Measurements from ENCODE around the gene BICD1.

Gene BICD1

GRCh38 chr12:32100361-32100760 lies 6.3 kb upstream of the BICD1 start:
- DNase-seq, result no peak
- intact Hi-C loops (cut with DNase I), result loop anchor here (5.0 kb wide), 1 partner anchor 373 kb away; the partner anchor contains the start of gene AMN1

GRCh38 chr12:32100888-32101287 lies 5.8 kb upstream of the BICD1 start:
- intact Hi-C loops (cut with DNase I), result loop anchor here (5.0 kb wide), 1 partner anchor 374 kb away; the partner anchor contains the start of gene AMN1
- no peak for DNase-seq

DNA sequence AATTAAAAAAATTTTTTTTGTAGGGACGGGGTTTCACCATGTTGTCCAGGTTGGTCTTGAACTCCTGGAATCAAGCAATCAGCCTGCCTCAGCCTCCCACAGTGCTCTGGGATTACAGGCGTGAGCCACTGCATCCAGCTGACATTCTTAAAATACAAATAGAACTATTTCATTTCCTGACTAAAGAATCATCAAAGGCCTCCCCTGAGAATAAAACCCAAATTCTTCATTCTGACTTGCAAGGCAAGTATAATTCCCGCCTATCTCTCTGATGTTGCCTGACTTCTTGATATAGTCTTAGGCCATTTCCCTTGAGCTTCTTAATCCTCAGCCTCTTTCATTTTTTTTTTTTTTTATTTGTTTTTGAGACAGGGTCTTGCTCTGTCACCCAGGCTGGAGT lies 4.4 kb upstream of the BICD1 start:
- DNase-seq, result no peak
- intact Hi-C loops (cut with DNase I), result loop anchor here (5.0 kb wide), 1 partner anchor 375 kb away; the partner anchor contains the start of gene AMN1

DNA sequence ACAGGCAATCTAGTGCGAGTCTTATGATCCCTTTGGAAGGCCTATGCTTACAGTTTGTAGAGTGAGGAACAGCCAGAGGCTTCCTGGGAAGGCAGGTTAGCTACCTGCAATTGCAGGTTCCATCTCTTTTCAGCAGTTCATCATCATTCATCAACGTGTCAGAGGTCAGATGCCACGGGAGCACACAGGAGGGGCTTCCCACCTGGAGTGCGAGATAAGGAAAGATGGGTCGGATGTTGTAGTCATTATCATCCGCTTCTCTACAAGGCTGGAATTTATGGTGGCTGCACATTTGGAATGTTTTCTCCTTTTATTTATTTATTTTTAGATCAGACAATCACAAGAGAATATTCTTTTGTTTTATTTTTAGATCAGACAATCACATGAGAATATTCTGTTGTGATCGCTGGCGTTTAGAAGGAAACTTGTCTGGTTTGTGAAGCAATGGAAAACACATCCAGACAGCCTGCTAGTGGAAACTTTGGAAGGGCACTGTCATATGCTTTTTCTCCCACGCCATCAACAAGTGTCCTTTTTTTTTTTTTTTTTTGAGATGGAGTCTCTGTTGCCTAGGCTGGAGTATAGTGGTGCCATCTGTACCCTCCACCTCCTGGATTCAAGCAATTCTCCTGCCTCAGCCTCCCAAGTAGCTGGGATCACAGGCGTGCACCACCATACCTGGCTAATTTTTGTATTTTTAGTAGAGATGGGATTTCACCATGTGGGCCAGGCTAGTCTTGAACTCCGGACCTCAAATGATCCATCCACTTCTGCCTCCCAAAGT lies 1.9 kb upstream of the BICD1 start:
- DNase-seq, result no peak
- intact Hi-C loops (cut with DNase I), result loop anchor here (5.0 kb wide), 1 partner anchor 377 kb away; the partner anchor contains the start of gene AMN1

- intact Hi-C loops (cut with DNase I), result no loop called here
- peak in 6 of 42 donors; percentile 4 to 44 (median 24) for DNase-seq
Measured at GRCh38 chr12:32105986-32106516, 596 bp upstream of the BICD1 start.

GRCh38 chr12:32107359-32108267 lies 966 bp downstream of the BICD1 start:
- peak in 29 of 42 donors; percentile 3 to 56 (median 23) for DNase-seq
- intact Hi-C loops (cut with DNase I), result no loop called here

GRCh38 chr12:32108787-32109186 lies 2.1 kb downstream of the BICD1 start:
- intact Hi-C loops (cut with DNase I), result no loop called here
- no peak for DNase-seq

GRCh38 chr12:32110417-32110816 lies 3.8 kb downstream of the BICD1 start:
- no peak for DNase-seq
- intact Hi-C loops (cut with DNase I), result no loop called here

DNA sequence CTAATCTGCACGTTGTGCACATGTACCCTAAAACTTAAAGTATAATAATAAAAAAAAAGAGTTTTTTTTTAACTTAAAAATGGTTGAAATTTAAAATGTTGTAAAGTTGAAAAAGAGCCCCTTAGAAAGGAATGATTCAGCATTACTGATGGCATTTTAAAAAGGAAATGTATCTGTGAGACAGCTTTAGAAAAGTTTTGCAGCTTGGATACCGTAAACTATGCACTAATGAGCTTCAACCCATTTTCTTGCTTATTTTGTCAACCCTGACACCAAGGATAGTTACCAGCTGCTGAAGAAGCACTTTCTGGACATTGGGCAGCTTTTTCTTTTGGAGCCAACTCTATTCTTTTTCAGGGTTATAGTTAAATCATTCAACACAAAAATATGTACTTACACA lies 4.3 kb downstream of the BICD1 start:
- DNase-seq, result no peak
- intact Hi-C loops (cut with DNase I), result no loop called here

DNA sequence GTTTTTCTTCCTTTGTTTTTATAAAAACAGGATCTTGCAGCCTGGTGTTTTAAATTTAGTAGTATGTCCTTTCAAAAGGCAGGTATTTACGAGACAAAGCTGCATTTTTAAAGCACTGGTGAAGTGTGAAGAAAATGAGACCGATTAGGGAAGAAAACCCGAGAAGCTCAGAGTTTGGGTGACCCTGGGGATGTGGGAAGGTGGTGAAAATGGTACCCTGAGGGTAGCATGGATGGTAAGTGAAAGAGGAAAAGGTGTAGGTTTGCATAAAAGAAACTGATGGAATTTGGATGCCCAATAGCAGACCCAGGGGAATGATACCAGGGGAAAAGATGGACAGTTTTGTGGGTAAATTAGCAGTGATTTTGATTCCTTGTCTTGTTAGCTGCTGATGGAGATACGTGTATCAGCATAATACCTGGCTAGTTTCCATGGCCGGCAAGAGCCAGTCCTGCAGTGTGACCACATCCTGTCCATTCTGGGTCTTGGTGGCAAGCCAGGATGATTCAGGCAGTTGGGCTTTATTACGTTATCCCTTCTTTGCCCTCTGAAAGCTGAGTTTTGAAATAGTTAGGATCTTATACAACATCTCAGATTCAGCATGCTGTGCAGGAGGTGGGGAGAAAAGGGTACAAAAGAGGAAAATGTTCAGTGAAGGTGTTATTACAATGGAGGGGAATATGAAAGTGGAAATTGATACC lies 8.9 kb downstream of the BICD1 start:
- DNase-seq, result peak in 23 of 42 donors; percentile 10 to 86 (median 39)
- intact Hi-C loops (cut with DNase I), result no loop called here

- intact Hi-C loops (cut with DNase I), result no loop called here
- no peak for DNase-seq
Measured at GRCh38 chr12:32116897-32117296, 10.2 kb downstream of the BICD1 start.

DNA sequence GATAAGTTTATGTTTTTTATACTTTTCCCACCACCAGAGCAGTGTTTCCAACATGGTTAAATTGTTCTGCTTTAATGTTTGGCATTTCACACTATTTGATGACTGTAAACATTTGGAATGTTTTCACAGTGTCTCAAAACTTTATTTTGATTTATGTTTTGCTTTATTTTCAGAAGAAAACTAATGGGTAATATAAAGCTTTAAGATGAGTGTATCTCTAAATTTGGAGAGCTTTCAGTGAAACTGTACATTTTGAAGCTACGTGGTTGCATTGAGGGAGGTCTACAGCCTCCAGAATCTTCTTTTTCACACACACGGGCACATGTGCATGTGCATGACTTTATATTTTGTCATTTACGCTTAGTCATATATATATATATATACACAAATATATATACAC lies 10.7 kb downstream of the BICD1 start:
- intact Hi-C loops (cut with DNase I), result no loop called here
- no peak for DNase-seq

- no peak for DNase-seq
- intact Hi-C loops (cut with DNase I), result no loop called here
Measured at GRCh38 chr12:32118806-32119205, 12.2 kb downstream of the BICD1 start.

DNA sequence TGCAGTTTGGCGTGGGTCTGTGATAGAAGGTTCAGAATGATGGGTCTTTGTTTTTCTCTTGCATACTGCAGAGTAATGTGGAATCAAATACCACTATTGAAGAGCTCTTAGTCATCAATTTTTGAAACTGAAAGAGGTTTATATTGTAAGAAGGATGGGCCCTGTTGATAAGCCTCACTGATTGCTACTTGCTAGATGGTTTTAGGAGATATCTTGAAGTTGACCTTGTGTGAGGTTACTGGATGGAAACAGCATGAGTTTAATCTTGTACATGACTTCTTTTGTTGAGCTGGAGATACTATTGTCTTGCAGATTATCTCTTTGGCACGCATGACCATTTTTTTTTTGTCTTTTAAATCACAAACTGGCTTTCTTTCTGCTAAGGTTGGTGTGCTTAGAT lies 13.8 kb downstream of the BICD1 start:
- no peak for DNase-seq
- intact Hi-C loops (cut with DNase I), result no loop called here

DNA sequence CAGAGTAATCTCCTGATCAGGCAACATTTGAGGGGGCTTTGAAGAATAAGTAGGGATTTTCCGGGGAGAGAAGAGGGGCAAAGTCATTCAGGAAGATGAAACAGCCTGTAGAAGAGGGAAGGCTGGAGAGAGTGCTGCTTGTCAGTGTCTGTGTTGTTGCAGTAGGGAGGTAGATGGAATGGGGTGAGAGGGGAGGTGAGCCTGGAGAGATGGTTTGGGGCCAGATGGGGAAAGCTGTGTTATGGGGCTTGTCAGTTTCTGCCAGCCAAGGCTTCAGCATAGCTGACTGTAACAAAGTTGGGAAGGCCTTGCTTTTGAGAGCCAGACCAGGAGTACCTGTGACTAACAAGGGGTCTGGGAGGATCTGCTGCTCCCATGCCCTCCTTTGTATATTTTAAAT lies 18.0 kb downstream of the BICD1 start:
- intact Hi-C loops (cut with DNase I), result no loop called here
- DNase-seq, result no peak

GRCh38 chr12:32125455-32126084 lies 18.9 kb downstream of the BICD1 start:
- no peak for DNase-seq
- intact Hi-C loops (cut with DNase I), result no loop called here

DNA sequence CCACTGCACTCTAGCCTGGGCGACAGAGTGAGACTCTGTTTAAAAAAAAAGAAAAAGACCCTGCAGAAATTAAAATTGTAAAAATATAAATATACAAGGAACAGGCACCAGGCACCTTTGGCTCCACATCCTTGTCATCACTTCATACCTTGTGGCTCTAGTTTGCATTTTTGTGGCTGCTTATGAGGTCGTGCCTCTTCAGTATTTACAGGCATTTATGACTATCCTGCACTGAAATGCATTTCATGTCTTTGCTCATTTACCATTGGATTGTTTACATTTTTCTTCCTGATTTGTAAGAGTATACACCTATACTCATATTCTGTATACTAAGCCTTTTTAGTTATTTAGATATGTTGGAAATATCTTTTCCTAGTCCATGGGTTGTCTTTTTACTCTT lies 20.1 kb downstream of the BICD1 start:
- no peak for DNase-seq
- intact Hi-C loops (cut with DNase I), result no loop called here

GRCh38 chr12:32131666-32132065 lies 25.0 kb downstream of the BICD1 start:
- intact Hi-C loops (cut with DNase I), result no loop called here
- no peak for DNase-seq
